AG04450 (cell line): ENCODE measurements around the gene LRP5. TPM values are rescaled to one million over a fixed set of nuclear protein-coding genes. Genes with fewer than 3 reads are reported as not detected.

Experiments
- CTCF ChIA-PET: fragments of 300-600, 350-600 bp; formaldehyde crosslinking; extraction: SDS; loops from one replicate; lab custom pipeline; 2022; ENCODE audit warnings: antibody characterized with exemption, inconsistent platforms; lab: Charles Lee
- POLR2A ChIA-PET: fragments of 350-600 bp; formaldehyde crosslinking; extraction: SDS; loops from one replicate; lab custom pipeline; 2021; ENCODE audit warnings: antibody characterized with exemption, inconsistent platforms; lab: Yijun Ruan, JAX
- DNase-seq: peaks from one replicate; pipeline ENCODE4 v3.0.0-alpha.2; 2011; ENCODE audit warnings: low read depth, low spot score
- H3K27ac ChIP-seq: one replicate; pipeline ENCODE4 v1.5.1; 2012; ENCODE audit warnings: low read depth, low read length, control low read depth
- H3K27me3 ChIP-seq: one replicate; pipeline ENCODE4 v1.6.0; 2012; ENCODE audit warnings: low read length; ENCODE audit not compliant: control insufficient read depth, insufficient read depth
- H3K4me3 ChIP-seq: 2 replicates; pipeline ENCODE4 v1.5.1; 2011; ENCODE audit warnings: mild to moderate bottlenecking, low read depth, low read length, control low read depth
- H3K9me3 ChIP-seq: 2 replicates; pipeline ENCODE4 v1.5.1; 2012; ENCODE audit warnings: low read length; ENCODE audit not compliant: control insufficient read depth, insufficient read depth
- polyA plus RNA-seq: library from polyadenylated mRNA; depleted of rRNA; stranded (reverse); fragments of >200 nt; gene quantifications from 2 replicates; pipeline ENCODE4 v1.2.3, GENCODE V29; 2011
- TF ChIP-seq, protein P1 (sequence below): IDR thresholded peaks from 2 replicates; pipeline ENCODE4 v1.5.1; 2011; ENCODE audit warnings: low read depth, low read length, control low read depth, inconsistent platforms

LRP5 gene
- polyA plus RNA-seq, 1 experiment = 4.9 TPM

DNA sequence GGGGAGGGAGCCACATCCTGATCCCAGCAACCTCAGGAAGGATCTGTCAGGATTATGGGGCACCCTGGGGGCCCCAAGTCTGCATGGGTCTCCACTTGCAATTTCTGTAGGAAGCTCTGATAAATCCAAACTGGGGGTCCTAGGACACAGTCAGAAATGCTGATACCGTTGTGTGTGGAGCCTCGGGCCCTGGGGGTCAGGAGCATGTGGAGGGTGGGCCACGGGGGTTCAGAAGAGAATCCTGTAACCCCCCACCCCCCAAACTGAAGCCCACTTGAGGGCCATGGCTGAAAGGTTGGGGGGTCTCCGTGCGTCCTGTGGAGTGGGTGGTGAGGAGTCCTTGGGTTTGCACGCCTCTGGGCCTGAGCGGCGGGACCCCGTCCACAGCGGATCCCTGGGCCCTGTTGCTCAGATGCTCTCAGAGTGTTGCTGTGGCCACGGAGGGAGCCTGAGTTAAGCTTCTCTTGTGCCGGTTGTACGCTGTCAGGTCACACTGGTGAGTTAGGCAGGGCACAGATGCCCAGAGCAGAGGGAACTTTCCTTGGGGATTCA, 72.2 kb downstream of the LRP5 start:
- ChIA-PET CTCF (interaction anchor here (0.5 to 1.8 kb wide), 7 partner anchors 8 to 175 kb away, joined by 3 to 5 read pairs (median 4); no protein-coding TSS in a partner anchor), POLR2A (no interaction called here)
- Histone ChIP-seq H3K27me3 (no peaks in the 10 kb centered on the region), H3K27ac (no peak overlapping the region), H3K9me3 (peaks cover 17% of the 10 kb centered on the region), H3K4me3 (no peak overlapping the region)
- TF ChIP-seq, protein P1, sequence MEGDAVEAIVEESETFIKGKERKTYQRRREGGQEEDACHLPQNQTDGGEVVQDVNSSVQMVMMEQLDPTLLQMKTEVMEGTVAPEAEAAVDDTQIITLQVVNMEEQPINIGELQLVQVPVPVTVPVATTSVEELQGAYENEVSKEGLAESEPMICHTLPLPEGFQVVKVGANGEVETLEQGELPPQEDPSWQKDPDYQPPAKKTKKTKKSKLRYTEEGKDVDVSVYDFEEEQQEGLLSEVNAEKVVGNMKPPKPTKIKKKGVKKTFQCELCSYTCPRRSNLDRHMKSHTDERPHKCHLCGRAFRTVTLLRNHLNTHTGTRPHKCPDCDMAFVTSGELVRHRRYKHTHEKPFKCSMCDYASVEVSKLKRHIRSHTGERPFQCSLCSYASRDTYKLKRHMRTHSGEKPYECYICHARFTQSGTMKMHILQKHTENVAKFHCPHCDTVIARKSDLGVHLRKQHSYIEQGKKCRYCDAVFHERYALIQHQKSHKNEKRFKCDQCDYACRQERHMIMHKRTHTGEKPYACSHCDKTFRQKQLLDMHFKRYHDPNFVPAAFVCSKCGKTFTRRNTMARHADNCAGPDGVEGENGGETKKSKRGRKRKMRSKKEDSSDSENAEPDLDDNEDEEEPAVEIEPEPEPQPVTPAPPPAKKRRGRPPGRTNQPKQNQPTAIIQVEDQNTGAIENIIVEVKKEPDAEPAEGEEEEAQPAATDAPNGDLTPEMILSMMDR = no peak
- DNase-seq = no peak

GRCh38 chr11:68385128-68385527, 72.7 kb downstream of the LRP5 start:
- Histone ChIP-seq H3K9me3 (peaks cover 19% of the 10 kb centered on the region), H3K27me3 (no peaks in the 10 kb centered on the region), H3K27ac (no peak overlapping the region), H3K4me3 (no peak overlapping the region)
- DNase-seq = no peak
- TF ChIP-seq, protein P1 = no peak
- ChIA-PET CTCF (interaction anchor here (0.5 to 1.8 kb wide), 7 partner anchors 8 to 176 kb away, joined by 3 to 5 read pairs (median 4); no protein-coding TSS in a partner anchor), POLR2A (no interaction called here)

DNA sequence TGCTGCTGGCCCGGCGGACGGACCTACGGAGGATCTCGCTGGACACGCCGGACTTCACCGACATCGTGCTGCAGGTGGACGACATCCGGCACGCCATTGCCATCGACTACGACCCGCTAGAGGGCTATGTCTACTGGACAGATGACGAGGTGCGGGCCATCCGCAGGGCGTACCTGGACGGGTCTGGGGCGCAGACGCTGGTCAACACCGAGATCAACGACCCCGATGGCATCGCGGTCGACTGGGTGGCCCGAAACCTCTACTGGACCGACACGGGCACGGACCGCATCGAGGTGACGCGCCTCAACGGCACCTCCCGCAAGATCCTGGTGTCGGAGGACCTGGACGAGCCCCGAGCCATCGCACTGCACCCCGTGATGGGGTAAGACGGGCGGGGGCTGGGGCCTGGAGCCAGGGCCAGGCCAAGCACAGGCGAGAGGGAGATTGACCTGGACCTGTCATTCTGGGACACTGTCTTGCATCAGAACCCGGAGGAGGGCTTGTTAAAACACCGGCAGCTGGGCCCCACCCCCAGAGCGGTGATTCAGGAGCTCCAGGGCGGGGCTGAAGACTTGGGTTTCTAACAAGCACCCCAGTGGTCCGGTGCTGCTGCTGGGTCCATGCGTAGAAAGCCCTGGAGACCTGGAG, 74.1 kb downstream of the LRP5 start:
- no peak for DNase-seq
- POLR2A ChIA-PET = no interaction called here
- TF ChIP-seq, protein P1 = no peak

GRCh38 chr11:68387840-68388239, 75.4 kb downstream of the LRP5 start:
- no peak overlapping the region for H3K27ac ChIP-seq
- CTCF ChIA-PET = no interaction called here

More for the DNA sequence above, 74.1 kb downstream of the LRP5 start:
- CTCF ChIA-PET = interaction anchor here (1.3 kb wide), 1 partner anchor 129 kb away, joined by 4 read pairs; no protein-coding TSS in a partner anchor
- Histone ChIP-seq H3K27ac (no peak overlapping the region), H3K4me3 (no peak overlapping the region), H3K27me3 (no peaks in the 10 kb centered on the region), H3K9me3 (peaks cover 19% of the 10 kb centered on the region)

More at GRCh38 chr11:68387840-68388239, 75.4 kb downstream of the LRP5 start:
- POLR2A ChIA-PET = no interaction called here
- Histone ChIP-seq H3K27me3 (no peaks in the 10 kb centered on the region), H3K9me3 (peaks cover 19% of the 10 kb centered on the region), H3K4me3 (no peak overlapping the region)
- no peak for DNase-seq
- TF ChIP-seq, protein P1 = no peak
